Hepatocyte (in vitro differentiated cells): ENCODE results near the gene WDFY4. TPM values are rescaled to one million over a fixed set of nuclear protein-coding genes. Genes with fewer than 3 reads are reported as not detected.

Experiments used
- DNase-seq: peaks from one replicate; pipeline ENCODE4 v3.0.0-alpha.2; 2016; ENCODE audit warnings: low spot score
- H2AFZ ChIP-seq: fragments of 200-600 bp; sonication (generic); 2 replicates; pipeline ENCODE4 v1.6.0; 2016; ENCODE audit warnings: antibody characterized with exemption, mild to moderate bottlenecking
- H3K27ac ChIP-seq: fragments of 200-600 bp; sonication (generic); 2 replicates; pipeline ENCODE4 v1.5.1; 2016; ENCODE audit warnings: mild to moderate bottlenecking
- H3K27me3 ChIP-seq: fragments of 200-600 bp; sonication (generic); 2 replicates; pipeline ENCODE4 v1.6.1; 2016
- H3K36me3 ChIP-seq: fragments of 200-600 bp; sonication (generic); replicated peaks from 2 replicates; pipeline ENCODE4 v1.5.1; 2016; ENCODE audit warnings: low read depth; ENCODE audit not compliant: insufficient read depth
- H3K4me1 ChIP-seq: fragments of 200-600 bp; sonication (generic); 2 replicates; pipeline ENCODE4 v1.5.1; 2016; ENCODE audit warnings: mild to moderate bottlenecking, moderate library complexity; ENCODE audit not compliant: insufficient read depth
- H3K4me2 ChIP-seq: fragments of 200-600 bp; sonication (generic); 2 replicates; pipeline ENCODE4 v1.6.0; 2016
- H3K4me3 ChIP-seq: fragments of 200-600 bp; sonication (generic); 2 replicates; pipeline ENCODE4 v1.5.1; 2016; ENCODE audit warnings: mild to moderate bottlenecking
- H3K79me2 ChIP-seq: fragments of 200-600 bp; sonication (generic); 2 replicates; pipeline ENCODE4 v1.6.0; 2017; ENCODE audit warnings: mild to moderate bottlenecking
- H3K9me2 ChIP-seq: fragments of 200-600 bp; sonication (generic); replicated peaks from 2 replicates; pipeline ENCODE4 v1.6.0; 2017; ENCODE audit warnings: mild to moderate bottlenecking; ENCODE audit not compliant: insufficient read depth
- H3K9me3 ChIP-seq: fragments of 200-600 bp; sonication (generic); 2 replicates; pipeline ENCODE4 v1.5.1; 2016; ENCODE audit warnings: low read depth, mild to moderate bottlenecking
- H4K20me1 ChIP-seq: fragments of 200-600 bp; sonication (generic); 2 replicates; pipeline ENCODE4 v1.6.0; 2016; ENCODE audit warnings: mild to moderate bottlenecking; ENCODE audit not compliant: insufficient read depth, poor library complexity, severe bottlenecking
- CTCF ChIP-seq: fragments of 200-600 bp; sonication (generic); IDR thresholded peaks from 2 replicates; pipeline ENCODE4 v1.5.1; 2016; ENCODE audit warnings: antibody characterized with exemption, mild to moderate bottlenecking; ENCODE audit not compliant: poor library complexity
- EZH2 ChIP-seq: fragments of 200-600 bp; sonication (generic); IDR thresholded peaks from 2 replicates; pipeline ENCODE4 v1.6.1; 2016; ENCODE audit warnings: antibody characterized with exemption, mild to moderate bottlenecking, borderline replicate concordance
- EZH2phosphoT487 ChIP-seq: fragments of 200-600 bp; sonication (generic); IDR thresholded peaks from one replicate; pipeline ENCODE4 v1.6.1; 2018; ENCODE audit warnings: antibody characterized with exemption, mild to moderate bottlenecking, low read depth, moderate library complexity; ENCODE audit not compliant: unreplicated experiment, severe bottlenecking
- WGBS: methylation state at CpG from one replicate; pipeline ENCODE4 v1.1.6; 2016; ENCODE audit warnings: low lambda C conversion rate; ENCODE audit errors: missing lambda C conversion rate; 5-methylcytosine and 5-hydroxymethylcytosine counted together
- polyA plus RNA-seq: library from polyadenylated mRNA; unstranded; fragments of >200 nt; fragmentation: Nextera tagmentation; extraction: Ambion mirVana; gene quantifications from 2 replicates; pipeline ENCODE4 v1.2.1, GENCODE V29; 2016
- total RNA-seq: library from RNA; depleted of rRNA; stranded (reverse); fragments of >200 nt; gene quantifications from 2 replicates; pipeline ENCODE4 v1.2.3, GENCODE V29; 2014

The WDFY4 gene
- total and polyA plus RNA-seq, 2 experiments from 2014 or later = 0.43 to 0.91 TPM

DNA sequence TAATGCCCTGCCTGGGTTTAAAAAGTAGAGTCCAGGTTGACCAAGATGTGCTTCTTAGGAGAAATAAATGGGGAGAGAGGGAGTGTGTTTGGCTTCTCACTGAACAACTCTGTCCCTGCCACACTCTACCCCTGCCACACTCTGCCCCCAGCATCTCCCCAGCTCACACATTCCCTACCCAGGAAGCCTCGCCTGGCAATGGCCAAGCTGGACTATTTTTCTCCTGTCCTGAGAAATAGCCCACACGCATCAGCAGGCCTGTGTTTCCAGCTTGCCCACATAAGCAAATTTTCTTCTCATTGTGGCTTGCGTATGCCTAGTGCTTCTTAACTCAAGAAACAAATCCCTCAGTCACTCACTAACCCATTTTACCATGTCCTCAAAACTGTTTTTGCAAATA is 253.1 kb downstream of the WDFY4 start:
- no peak overlapping the region for H3K27ac ChIP-seq
- no peaks in the 10 kb centered on the region for H3K36me3 ChIP-seq
- H3K4me2 ChIP-seq = no peak overlapping the region
- H3K79me2 ChIP-seq = no peaks in the 10 kb centered on the region
- no peaks in the 10 kb centered on the region for H3K27me3 ChIP-seq
- no peak for DNase-seq
- H3K9me2 ChIP-seq = no peaks in the 10 kb centered on the region
- no peak overlapping the region for H2AFZ ChIP-seq
- H3K4me1 ChIP-seq = no peaks in the 10 kb centered on the region
- TF ChIP-seq EZH2phosphoT487 (no peak), EZH2 (no peak), CTCF (no peak)
- H3K9me3 ChIP-seq = no peaks in the 10 kb centered on the region
- no peaks in the 10 kb centered on the region for H4K20me1 ChIP-seq
- H3K4me3 ChIP-seq = no peak overlapping the region
- 92% methylated on average over 3 of the region's 3 CpGs for WGBS

GRCh38 chr10:48938281-48938680 is 253.6 kb downstream of the WDFY4 start:
- H3K9me3 ChIP-seq = no peaks in the 10 kb centered on the region
- H3K4me2 ChIP-seq = no peak overlapping the region
- no peaks in the 10 kb centered on the region for H4K20me1 ChIP-seq
- no peaks in the 10 kb centered on the region for H3K36me3 ChIP-seq
- H3K9me2 ChIP-seq = no peaks in the 10 kb centered on the region
- H3K4me1 ChIP-seq = no peaks in the 10 kb centered on the region
- no peak overlapping the region for H2AFZ ChIP-seq
- no peak overlapping the region for H3K27ac ChIP-seq
- H3K27me3 ChIP-seq = no peaks in the 10 kb centered on the region
- no peaks in the 10 kb centered on the region for H3K79me2 ChIP-seq
- TF ChIP-seq EZH2 (no peak), CTCF (no peak), EZH2phosphoT487 (no peak)
- no peak overlapping the region for H3K4me3 ChIP-seq
- no peak for DNase-seq
- WGBS = 97% methylated on average over 2 of the region's 2 CpGs

- H3K79me2 ChIP-seq = no peaks in the 10 kb centered on the region
- H3K4me1 ChIP-seq = no peaks in the 10 kb centered on the region
- no peaks in the 10 kb centered on the region for H4K20me1 ChIP-seq
- H2AFZ ChIP-seq = no peak overlapping the region
- 78% methylated on average over 6 of the region's 6 CpGs for WGBS
- no peak for DNase-seq
- no peaks in the 10 kb centered on the region for H3K27me3 ChIP-seq
- no peaks in the 10 kb centered on the region for H3K9me3 ChIP-seq
- H3K4me3 ChIP-seq = no peak overlapping the region
- TF ChIP-seq EZH2 (no peak), CTCF (no peak), EZH2phosphoT487 (no peak)
- H3K4me2 ChIP-seq = no peak overlapping the region
- no peak overlapping the region for H3K27ac ChIP-seq
- H3K9me2 ChIP-seq = no peaks in the 10 kb centered on the region
- no peaks in the 10 kb centered on the region for H3K36me3 ChIP-seq
These were observed 254.4 kb downstream of the WDFY4 start for GRCh38 chr10:48938990-48939536.

DNA sequence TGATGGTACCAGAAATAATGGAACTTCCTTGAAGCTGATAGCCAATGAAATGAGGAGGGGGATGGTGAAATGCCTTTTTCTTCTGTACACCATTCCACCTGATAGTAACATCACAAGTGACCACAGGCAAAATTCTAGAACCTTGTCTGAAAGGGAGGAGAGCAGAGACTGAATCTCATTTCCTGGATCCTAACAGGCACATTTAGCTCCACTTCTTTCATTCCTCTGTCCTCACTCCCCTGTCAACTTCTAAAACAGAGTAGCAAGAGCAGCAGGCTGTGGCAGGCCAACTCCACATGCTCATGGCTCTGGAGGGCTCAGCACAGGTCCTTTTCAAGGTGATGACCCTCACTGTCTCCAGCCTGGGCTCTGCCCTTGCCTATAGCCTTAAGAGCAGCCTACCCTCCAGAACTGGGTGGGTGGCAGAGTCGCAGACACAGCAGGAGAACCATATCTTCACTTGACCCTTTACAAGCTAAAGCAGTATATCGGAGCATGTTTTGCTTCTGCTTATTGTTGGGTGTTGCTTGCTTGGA is 255.2 kb downstream of the WDFY4 start, which contains the start of gene LRRC18:
Gene LRRC18, minus strand, starts transcription at position 51 of the 536 bp plus-strand sequence. CDS start 25,685 bp downstream, outside the sequence.
- no peaks in the 10 kb centered on the region for H3K27me3 ChIP-seq
- H3K27ac ChIP-seq = no peak within 1 kb of the TSS
- H4K20me1 ChIP-seq = no peaks in the 10 kb centered on the region
- TF ChIP-seq EZH2 (no peak), EZH2phosphoT487 (no peak), CTCF (no peak)
- DNase-seq = no peak
- H3K79me2 ChIP-seq = no peaks in the 10 kb centered on the region
- WGBS = 89% methylated on average over 2 of the region's 2 CpGs
- no peak within 1 kb of the TSS for H2AFZ ChIP-seq
- H3K4me2 ChIP-seq = no peak within 1 kb of the TSS
- H3K9me2 ChIP-seq = no peaks in the 10 kb centered on the region
- H3K9me3 ChIP-seq = no peaks in the 10 kb centered on the region
- H3K4me3 ChIP-seq = no peak within 1 kb of the TSS
- no peaks in the 10 kb centered on the region for H3K4me1 ChIP-seq
- no peaks in the 10 kb centered on the region for H3K36me3 ChIP-seq
